GM12874 (cell line): ENCODE measurements around the gene ALPK3.

ENCODE experiments used
- CTCF ChIP-seq: IDR thresholded peaks from 2 replicates; pipeline ENCODE4 v1.5.1; 2011; ENCODE audit warnings: low read depth, mild to moderate bottlenecking, control low read depth, low read length, moderate library complexity; ENCODE audit not compliant: insufficient read depth

Gene ALPK3

GRCh38 chr15:84868037-84868880 lies 51.1 kb downstream of the ALPK3 start:
- TF ChIP-seq CTCF: no peak

- TF ChIP-seq CTCF: no peak
These were observed 52.4 kb downstream of the ALPK3 start for GRCh38 chr15:84869510-84869909.

DNA sequence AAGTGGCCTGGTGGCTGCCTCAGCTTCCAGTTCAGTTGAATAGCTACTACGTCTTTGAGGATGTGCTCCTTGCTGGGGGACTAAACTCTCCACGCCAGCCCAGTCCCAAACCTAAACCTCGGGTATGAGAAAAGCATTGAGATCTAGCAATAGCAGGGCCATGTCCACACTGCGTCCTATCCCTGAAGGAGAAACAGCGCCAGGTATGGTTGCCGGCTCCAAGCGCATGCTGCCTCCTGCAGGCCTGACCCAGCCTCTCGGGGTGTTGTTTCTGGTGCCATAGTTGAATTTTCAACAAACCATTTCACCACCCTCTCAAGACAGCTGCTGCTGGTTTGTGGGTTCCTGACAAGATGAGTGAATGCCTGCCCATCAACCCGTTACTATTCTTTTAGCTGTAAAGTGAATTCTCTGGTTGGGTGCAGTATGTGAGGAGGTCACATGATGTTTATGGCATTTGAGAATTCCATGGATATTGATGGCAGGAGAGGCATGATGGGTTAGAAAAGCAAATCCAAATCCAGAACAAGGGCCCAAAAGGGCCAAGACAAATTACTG lies 54.4 kb downstream of the ALPK3 start:
- TF ChIP-seq CTCF: no peak

- TF ChIP-seq CTCF: no peak
These were observed 55.1 kb downstream of the ALPK3 start for GRCh38 chr15:84872009-84872910.

DNA sequence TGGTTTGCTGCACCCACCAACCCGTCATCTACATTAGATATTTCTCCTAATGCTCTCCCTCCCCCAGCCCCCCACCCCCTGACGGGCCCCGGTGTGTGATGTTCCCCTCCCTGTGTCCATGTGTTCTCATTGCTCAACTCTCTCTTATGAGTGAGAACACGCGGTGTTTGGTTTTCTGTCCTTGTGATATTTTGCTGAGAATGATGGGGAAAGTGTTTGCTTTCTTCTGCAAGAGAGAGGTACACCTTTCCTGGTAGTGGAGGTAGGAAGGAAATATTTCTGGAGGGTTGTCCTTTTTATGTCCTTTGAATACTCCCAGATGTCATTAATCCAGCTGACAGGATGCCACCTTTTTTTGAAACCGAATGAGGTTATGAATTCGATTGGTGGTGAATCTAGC lies 56.8 kb downstream of the ALPK3 start:
- no peak for TF ChIP-seq CTCF

GRCh38 chr15:84874981-84875699 lies 58.0 kb downstream of the ALPK3 start:
- no peak for TF ChIP-seq CTCF
